IPS-18c (cell line): Measurements from ENCODE around the gene MAPK8.
"Not testable (repeated sequence)": the region's sequence is repeated elsewhere in the genome, so short reads cannot be mapped to it uniquely, and the experiment has no call there.

Source experiments
- H3K4me3 ChIP-seq: 2 replicates; pipeline ENCODE4 v1.7.0; 2013; ENCODE audit warnings: low read depth, mild to moderate bottlenecking, low read length, moderate library complexity; ENCODE audit not compliant: insufficient read depth
- H3K9me3 ChIP-seq: one replicate; pipeline ENCODE4 v1.6.1; 2013; ENCODE audit warnings: mild to moderate bottlenecking, low read length, moderate library complexity; ENCODE audit not compliant: control insufficient read depth, insufficient read depth

MAPK8 gene

DNA sequence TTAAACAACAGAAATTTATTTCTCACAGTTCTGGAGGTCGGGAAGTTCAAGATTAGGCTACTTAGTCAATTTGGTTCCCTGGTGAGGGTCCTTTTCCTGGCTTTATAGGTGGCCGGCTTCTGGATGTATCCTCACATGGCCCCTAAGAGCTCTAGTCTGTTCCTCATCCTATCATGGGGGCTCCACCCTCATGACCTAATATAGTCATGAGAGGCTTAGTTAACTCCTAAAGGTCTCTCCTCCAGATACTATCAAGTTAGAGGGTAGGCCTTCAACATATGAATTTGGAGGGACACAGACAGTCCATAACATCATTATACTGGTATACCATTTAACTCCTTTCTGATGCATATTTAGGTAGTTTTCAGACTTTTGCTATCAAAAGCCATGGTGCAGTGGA is 7.6 kb downstream of the MAPK8 start:
- Histone ChIP-seq H3K9me3 (no peaks in the 10 kb centered on the region), H3K4me3 (no peak overlapping the region)

DNA sequence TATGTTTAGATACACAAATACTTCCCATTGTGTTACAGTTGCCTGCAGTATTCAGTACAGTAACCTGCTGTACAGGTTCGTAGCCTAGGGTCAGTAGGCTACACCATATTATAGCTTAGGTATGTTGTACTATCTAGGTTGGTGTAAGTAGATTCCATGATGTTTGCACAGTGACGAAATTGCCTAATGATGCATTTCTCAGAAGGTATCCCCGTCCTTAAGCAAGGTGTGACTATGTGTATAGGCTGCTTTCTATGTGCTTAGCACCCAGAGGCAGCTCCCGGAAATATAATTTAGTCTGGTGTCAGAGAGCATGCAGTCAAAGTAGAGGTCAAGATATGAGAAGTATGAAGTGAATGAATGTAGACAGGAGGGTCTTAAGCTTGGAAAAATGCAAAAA is 9.8 kb downstream of the MAPK8 start:
- Histone ChIP-seq H3K4me3 (no peak overlapping the region), H3K9me3 (no peaks in the 10 kb centered on the region)

DNA sequence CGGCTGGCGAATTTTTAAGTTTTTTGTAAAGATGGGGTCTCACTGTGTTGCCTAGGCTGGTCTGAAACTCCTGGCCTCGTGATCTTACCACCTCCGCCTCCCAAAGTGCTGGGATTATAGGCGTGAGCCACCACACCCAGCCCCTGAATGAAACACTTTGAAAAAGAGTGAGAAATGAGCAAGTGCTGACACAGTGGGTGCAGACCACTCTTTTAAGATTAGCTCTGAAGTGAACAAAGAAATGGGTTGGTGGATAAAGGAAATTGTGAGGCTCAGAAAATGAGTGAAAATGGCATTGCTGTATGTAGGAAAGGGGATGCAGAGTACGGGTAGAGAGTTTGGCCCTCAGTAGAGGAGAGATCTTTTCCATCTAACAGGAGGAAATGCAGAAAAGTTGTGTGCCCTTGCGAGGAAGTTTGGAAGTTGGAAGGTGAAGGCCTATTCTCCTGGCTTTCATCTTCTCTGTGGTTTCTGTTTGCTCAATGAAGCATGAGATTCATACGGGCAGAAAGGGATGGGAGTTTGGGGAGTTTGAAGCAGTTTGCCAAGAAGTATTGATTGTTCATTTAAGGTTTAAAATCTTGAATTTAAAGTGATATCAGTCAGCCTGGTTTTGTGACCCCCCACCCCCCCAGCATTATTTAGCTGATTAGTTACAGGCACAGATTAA is 11.0 kb downstream of the MAPK8 start:
- Histone ChIP-seq H3K9me3 (no peaks in the 10 kb centered on the region), H3K4me3 (no peak overlapping the region)

DNA sequence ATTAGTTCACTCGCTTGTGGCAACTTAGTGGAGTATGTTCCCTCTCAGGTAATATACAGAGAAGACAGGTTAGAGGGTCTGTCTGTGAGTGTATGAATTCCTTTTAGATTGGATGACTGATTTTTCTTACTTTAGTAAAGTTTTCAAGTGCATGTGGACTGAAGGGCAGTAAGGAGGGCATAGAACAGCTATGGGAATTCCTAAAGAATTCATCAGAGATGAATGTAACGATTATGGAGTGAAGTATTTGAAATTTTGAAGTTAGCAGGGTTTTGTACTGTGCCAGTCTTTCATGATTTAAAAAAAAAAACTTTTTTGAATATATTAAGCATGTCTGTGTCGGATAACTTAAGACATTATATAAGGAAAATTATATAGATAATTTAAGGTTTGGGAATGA is 15.5 kb downstream of the MAPK8 start:
- Histone ChIP-seq H3K4me3 (no peak overlapping the region), H3K9me3 (no peaks in the 10 kb centered on the region)

DNA sequence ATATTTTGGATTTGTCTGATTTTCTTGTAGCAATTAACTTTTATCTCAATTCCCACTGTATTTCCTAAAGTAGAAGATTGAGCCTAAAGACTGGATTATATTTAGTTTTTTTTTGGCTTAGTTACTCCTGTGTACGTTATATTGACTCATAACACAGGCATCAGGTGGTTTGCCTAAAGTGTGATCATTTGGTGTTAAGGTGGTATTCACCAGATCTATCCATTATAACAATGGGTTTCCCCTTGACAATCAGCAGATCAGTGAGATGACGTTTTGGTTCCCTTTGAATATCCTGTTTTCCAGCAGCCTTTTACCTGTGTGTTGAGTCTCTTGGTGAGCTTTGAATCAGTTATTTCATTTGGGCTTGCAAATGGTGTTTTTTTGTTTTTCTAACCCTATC is 18.1 kb downstream of the MAPK8 start:
- H3K4me3 ChIP-seq: no peak overlapping the region
- no peaks in the 10 kb centered on the region for H3K9me3 ChIP-seq

DNA sequence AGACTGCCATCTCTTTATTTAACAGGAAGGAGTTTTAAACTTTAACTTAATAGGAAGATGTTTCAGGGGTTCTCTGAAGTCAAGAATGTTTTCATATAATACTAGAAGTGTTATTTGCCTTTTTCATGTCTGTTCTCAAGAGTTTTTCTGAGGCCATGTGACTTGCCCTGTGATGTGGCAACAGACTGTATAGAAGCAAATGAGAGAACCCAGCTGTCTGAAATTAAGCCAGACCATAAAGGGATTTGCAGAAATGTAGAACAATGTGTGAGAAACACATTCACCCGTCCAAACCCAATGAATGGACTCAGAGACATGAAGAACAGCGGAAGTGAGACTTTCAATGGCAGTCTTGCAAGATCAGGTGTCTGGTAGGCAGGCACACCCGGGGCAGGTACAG is 23.8 kb downstream of the MAPK8 start:
- H3K4me3 ChIP-seq: no peak overlapping the region
- H3K9me3 ChIP-seq: peaks cover 3% of the 10 kb centered on the region

DNA sequence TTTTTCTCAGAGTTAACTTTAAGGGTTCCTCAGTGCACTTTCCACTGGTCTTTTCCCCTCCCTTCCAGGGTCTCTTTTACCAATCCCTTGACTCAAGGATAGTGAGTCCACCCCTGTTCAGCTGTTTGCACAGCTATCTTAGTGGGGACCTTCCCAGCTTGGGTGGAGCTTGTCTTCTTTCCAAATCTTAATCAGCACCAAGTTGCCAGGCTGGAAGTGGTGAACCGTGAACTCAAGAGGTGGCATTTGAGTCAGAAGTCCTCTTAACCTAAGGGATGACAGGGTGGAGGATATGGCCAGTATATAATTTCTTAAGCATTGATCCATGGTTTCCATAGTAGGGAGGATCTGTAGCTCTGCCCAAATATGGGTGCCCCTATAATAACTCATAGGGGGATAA is 25.0 kb downstream of the MAPK8 start:
- Histone ChIP-seq H3K4me3 (no peak overlapping the region), H3K9me3 (peaks cover 3% of the 10 kb centered on the region)

DNA sequence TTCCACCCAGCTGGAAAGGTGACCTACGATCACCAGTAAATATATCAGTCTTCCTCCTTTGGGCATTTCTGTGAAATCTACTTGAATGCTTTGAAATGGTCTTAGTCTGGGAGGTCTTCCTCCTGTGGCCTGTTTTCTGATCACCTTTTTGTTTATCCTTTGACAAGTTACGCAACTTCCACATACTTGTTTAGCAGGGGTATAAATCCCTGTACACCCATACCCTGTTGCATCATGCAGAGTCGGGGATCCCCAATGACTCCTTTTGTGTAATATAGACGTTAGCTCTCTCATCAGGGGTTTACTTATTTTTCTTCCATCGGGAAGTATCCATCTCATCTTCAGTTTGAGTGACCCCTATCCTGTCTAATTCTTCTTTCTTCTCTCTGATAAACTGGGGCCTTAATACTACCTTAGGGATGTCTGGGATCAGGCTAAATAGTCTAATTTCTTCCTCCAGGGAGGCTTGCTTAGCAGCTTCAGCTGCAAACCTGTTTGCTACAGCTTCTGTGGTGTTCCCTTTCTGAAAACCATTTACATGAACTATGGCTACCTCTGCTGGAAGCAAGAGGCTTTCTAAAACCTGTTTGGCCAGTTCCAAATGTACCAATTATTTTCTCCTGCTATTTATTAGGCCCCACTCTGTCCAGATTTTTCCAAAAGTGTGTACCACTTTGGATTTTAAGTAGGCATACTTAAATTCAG is 25.8 kb downstream of the MAPK8 start:
- peaks cover 3% of the 10 kb centered on the region for H3K9me3 ChIP-seq

DNA sequence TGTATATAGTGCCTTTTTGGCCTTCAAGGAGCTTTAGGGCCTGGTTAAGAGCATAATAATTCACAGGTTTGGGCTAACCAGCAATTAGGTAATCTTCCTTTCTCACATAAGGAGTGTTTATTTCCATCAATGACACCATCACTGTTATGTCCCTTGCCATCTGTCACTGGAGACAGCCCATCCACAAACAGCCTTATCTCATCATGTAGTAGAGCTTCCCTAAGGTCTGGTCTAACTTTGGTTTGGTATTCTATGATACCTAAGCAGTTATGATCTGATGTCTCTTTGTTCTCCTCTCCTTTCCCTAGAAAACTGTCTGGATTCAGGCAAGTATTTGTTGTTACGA is 26.4 kb downstream of the MAPK8 start:
- H3K9me3 ChIP-seq: peaks cover 3% of the 10 kb centered on the region
- no peak overlapping the region for H3K4me3 ChIP-seq

More for the DNA sequence above, 25.8 kb downstream of the MAPK8 start:
- H3K4me3 ChIP-seq: no peak overlapping the region

DNA sequence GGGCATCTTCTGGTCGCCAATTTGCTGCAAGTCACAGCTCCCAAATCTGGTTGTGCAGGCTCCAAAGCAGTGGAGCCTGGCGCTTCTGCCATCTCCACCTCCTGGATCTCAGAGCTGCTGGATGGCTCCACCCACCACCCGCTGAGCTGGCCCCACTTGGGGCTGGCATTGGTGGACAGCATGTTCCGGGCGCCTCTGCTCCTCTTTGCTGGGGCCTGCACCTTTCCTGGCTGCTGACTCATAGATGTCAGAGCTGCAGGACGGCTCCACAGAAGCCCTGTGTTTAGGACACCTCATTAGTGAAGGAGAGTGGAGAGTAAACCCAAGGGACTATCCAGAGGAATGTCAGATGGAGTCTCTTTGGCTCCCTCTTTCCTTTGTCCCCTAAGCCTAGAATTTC is 27.4 kb downstream of the MAPK8 start:
- Histone ChIP-seq H3K9me3 (peaks cover 3% of the 10 kb centered on the region), H3K4me3 (no peak overlapping the region)

DNA sequence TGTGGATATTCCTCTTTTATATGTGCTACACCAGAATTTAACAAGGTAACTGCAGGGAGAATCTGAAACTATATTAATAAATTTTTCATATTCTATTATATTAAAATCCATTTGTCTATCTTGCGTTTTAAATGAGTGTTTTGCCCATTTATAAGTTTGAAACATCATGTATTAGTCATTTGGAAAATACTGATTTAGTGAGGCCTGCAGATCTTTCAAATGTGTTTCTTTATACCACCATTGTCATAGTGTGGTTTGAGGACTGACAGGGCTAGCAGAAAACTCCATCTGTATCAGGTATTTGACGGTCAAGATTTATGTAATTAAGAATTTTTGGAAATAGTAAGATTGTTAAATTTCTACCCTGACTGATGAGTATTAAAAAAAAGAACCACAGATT is 29.3 kb downstream of the MAPK8 start:
- Histone ChIP-seq H3K9me3 (peaks cover 3% of the 10 kb centered on the region), H3K4me3 (no peak overlapping the region)

DNA sequence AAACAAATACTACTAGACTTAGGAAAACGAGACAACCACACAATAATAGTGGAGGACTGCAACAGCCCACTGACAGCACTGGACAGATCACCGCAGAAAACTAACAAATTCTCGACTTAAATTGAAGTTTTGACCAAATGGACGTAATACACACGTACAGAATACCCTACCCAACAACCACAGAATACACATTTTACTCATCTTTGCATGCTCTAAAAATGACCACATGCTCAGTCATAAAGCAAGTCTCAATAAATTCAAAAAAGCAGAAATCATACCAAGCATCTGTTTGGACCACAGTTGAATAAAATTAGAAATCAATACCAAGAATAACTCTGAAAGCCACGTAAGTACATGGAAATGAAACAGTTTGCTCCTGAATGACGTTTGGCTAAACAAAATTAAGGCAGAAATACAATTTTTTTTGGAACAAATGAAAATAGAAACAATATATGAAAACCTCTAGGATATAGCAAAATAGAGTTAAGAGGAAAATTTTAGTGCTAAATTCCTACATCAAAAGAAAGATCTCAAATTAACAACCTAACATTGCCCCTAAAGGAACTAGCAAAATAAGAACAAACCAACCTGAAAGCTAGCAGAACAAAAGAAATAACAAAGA is 30.6 kb downstream of the MAPK8 start:
- H3K9me3 ChIP-seq: no peaks in the 10 kb centered on the region
- H3K4me3 ChIP-seq: no peak overlapping the region

DNA sequence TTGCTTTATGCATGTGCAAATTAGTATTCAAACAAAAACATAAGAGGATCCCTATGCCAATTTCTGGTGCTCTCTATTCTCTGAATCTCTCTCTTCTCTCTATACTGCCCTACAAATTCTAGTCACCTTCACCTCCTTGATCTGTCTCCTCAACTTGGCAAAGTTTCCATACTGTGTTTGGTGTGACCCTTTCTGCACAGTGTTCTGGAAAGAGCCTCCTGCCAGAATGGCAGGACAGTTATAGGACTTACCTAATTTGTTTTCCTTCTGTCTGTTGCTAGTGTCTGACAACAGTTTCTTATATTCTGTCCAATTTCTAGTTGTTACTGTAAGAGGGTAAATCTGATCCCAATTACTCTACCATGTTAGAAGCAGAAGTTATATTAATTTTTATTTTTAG is 34.3 kb downstream of the MAPK8 start:
- Histone ChIP-seq H3K9me3 (no peaks in the 10 kb centered on the region), H3K4me3 (no peak overlapping the region)

DNA sequence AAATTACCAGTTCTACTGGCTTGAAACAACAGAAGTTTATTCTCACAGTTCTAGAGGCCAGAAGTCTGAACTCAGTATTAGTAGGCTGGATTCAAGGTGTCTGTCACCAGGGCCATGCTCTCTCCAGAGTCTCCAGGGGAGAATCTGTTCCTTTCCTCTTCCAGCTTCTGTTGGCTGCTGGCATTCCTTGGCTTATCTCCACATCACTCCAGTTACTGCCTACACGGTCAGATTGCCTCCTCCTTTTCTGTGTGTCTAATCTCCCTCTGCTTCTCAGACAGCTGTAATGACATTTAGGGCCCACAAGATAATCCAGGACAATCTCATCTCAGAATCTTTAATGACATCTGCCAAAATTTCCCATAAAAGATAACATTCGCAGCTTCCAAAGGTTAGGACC is 36.6 kb downstream of the MAPK8 start:
- Histone ChIP-seq H3K4me3 (no peak overlapping the region), H3K9me3 (no peaks in the 10 kb centered on the region)

DNA sequence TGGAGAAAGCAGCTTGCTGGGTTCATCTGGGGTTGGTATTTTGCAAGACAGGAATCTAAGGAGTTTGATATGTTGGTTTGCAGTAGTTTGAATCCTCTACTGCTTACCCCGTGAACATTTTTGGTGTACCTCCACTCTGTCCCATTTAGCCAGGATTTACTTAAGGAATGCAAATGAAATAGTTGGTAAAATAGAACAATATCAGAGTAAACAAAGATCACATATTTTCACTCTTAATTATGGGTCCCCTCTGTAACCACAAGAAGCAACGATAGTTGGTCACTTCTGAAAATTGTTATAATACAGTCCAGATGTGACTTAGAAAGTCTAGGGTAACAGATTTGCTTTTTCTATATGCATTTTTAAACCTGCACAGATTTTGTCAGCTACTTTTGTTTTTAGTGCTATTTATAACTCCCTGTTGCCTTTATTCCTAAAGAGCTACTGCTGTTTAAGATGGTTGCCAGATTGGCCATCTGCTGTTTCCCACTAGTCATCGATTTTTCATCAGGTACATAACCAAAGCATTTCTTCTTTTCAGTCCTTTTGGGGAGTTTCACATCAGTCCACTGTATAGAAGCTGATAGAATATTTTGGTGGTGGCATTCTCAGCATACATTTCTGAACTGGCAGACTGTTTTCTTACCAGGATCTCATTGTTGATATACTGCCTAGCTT is 37.6 kb downstream of the MAPK8 start:
- Histone ChIP-seq H3K9me3 (no peaks in the 10 kb centered on the region), H3K4me3 (no peak overlapping the region)

DNA sequence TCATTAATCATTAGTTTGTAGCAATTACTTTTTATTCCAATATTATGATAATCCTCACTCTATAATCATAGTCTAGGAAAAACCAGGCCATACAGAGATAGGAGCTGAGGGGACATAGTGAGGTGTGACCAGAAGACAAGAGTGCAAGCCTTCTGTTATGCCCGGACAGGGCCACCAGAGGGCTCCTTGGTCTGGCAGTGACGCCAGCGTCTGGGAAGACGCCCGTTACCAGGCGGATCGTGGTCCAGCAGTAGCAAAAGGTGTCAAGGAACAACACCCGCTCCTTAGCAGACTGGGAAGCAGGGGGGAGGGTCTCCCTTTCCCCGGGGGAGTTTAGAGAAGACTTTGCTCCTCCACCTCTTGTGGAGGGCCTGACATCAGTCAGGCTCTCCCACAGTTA is 39.8 kb downstream of the MAPK8 start:
- H3K9me3 ChIP-seq, H3K4me3 ChIP-seq: not testable (repeated sequence)

DNA sequence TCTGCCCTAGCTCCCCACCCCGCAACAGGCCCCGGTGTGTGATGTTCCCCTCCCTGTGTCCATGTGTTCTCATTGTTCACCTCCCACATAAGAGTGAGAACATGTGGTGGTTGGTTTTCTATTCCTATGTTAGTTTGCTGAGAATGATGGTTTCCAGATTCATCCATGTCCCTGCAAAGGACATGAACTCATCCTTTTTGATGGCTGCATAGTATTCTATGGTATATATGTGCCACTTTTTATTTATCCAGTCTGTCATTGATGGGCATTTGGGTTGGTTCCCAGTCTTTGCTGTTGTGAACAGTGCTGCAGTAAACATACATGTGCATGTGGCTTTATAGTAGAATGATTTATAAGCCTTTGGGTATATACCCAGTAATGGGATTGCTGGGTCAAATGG is 41.1 kb downstream of the MAPK8 start:
- not testable (repeated sequence) for H3K4me3 ChIP-seq, H3K9me3 ChIP-seq

DNA sequence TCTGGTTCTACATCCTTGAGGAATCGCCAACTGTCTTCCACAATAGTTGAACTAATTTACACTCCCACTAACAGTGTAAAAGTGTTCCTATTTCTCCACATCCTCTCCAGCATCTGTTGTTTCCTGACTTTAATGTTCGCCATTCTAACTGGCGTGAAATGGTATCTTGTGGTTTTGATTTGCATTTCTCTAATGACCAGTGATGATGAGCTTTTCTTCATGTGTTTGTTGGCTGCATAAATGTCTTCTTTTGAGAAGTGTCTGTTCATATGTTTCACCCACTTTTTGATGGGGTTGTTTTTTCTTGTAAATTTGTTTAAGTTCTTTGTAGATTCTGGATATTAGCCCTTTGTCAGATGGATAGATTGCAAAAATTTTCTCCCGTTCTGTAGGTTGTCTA is 41.5 kb downstream of the MAPK8 start:
- H3K9me3 ChIP-seq: not testable (repeated sequence)

More for the DNA sequence above, 41.5 kb downstream of the MAPK8 start:
- not testable (repeated sequence) for H3K4me3 ChIP-seq
